SU-DHL-6 (cell line): ENCODE data around the gene FUT9.

Source experiments
- H2AFZ ChIP-seq: fragments of 200-600 bp; sonication (generic); 2 replicates; pipeline ENCODE4 v1.6.1; 2014; ENCODE audit warnings: low read depth, mild to moderate bottlenecking, moderate library complexity, mixed read lengths, antibody characterized with exemption, low read length; ENCODE audit not compliant: severe bottlenecking
- H3F3A ChIP-seq: fragments of 200-600 bp; shearing (Covaris generic); 2 replicates; pipeline ENCODE4 v1.6.0; 2016; ENCODE audit warnings: antibody characterized with exemption, mild to moderate bottlenecking; ENCODE audit not compliant: insufficient read depth
- H3K27ac ChIP-seq: fragments of 200-600 bp; sonication (generic); 2 replicates; pipeline ENCODE4 v1.5.1; 2016; ENCODE audit warnings: low read depth, mild to moderate bottlenecking, low read length, moderate library complexity, mixed read lengths
- H3K27me3 ChIP-seq: fragments of 200-600 bp; sonication (generic), shearing (Covaris generic); 2 replicates; pipeline ENCODE4 v1.6.0; 2014; ENCODE audit warnings: mild to moderate bottlenecking, low read length
- H3K36me3 ChIP-seq: fragments of 200-600 bp; sonication (generic); 2 replicates; pipeline ENCODE4 v1.6.1; 2014; ENCODE audit warnings: mild to moderate bottlenecking, low read length, mixed read lengths
- H3K4me2 ChIP-seq: fragments of 300-600, 200-600 bp; shearing (Covaris generic), sonication (generic); 2 replicates; pipeline ENCODE4 v1.6.0; 2014; ENCODE audit warnings: low read length, low read depth, mild to moderate bottlenecking; ENCODE audit not compliant: poor library complexity, severe bottlenecking
- H3K4me3 ChIP-seq: fragments of 200-600 bp; sonication (generic); 2 replicates; pipeline ENCODE4 v1.5.1; 2014; ENCODE audit warnings: antibody characterized with exemption, low read length, mild to moderate bottlenecking, mixed read lengths; ENCODE audit not compliant: insufficient read depth, poor library complexity, severe bottlenecking
- H3K79me2 ChIP-seq: fragments of 200-600 bp; sonication (generic); 2 replicates; pipeline ENCODE4 v1.6.1; 2014; ENCODE audit warnings: mild to moderate bottlenecking, low read length, moderate library complexity; ENCODE audit not compliant: insufficient read depth
- H3K9ac ChIP-seq: fragments of 200-600 bp; sonication (generic); 2 replicates; pipeline ENCODE4 v1.7.0; 2014; ENCODE audit warnings: mild to moderate bottlenecking, low read length
- H3K9me2 ChIP-seq: fragments of 200-600 bp; sonication (generic); replicated peaks from 2 replicates; pipeline ENCODE4 v1.6.1; 2014; ENCODE audit warnings: low read length; ENCODE audit not compliant: insufficient read depth
- H3K9me3 ChIP-seq: fragments of 200-600 bp; sonication (generic); 2 replicates; pipeline ENCODE4 v1.6.1; 2014; ENCODE audit warnings: low read length, mixed read lengths; ENCODE audit not compliant: insufficient read depth
- H4K20me1 ChIP-seq: fragments of 200-600 bp; sonication (generic); 2 replicates; pipeline ENCODE4 v1.6.1; 2014; ENCODE audit warnings: low read depth, mild to moderate bottlenecking, antibody characterized with exemption, low read length, moderate library complexity, mixed read lengths
- CTCF ChIP-seq: fragments of 200-600 bp; sonication (generic); IDR thresholded peaks from one replicate; pipeline ENCODE4 v1.5.1; 2017; ENCODE audit warnings: antibody characterized with exemption, mild to moderate bottlenecking, low read length, moderate library complexity; ENCODE audit not compliant: insufficient read depth, poor library complexity, severe bottlenecking
- EZH2phosphoT487 ChIP-seq: fragments of 200-600 bp; sonication (generic), shearing (Covaris generic); conservative IDR thresholded peaks from 2 replicates; pipeline ENCODE4 v1.6.1; 2018; ENCODE audit warnings: mild to moderate bottlenecking, antibody characterized with exemption, low read length, moderate library complexity, mixed read lengths

FUT9 gene

GRCh38 chr6:96196633-96197032 is 180.9 kb downstream of the FUT9 start:
- Histone ChIP-seq H2AFZ (no peak overlapping the region), H3K36me3 (no peaks in the 10 kb centered on the region), H3K79me2 (no peaks in the 10 kb centered on the region), H3K27ac (no peak overlapping the region), H3K4me2 (no peak overlapping the region), H3K9me3 (no peaks in the 10 kb centered on the region), H4K20me1 (no peaks in the 10 kb centered on the region), H3F3A (no peaks in the 10 kb centered on the region), H3K9me2 (no peaks in the 10 kb centered on the region), H3K4me3 (no peak overlapping the region), H3K9ac (no peak overlapping the region), H3K27me3 (no peaks in the 10 kb centered on the region)
- no peak for TF ChIP-seq EZH2phosphoT487
- no peak for TF ChIP-seq CTCF

GRCh38 chr6:96197241-96197640 is 181.5 kb downstream of the FUT9 start:
- TF ChIP-seq EZH2phosphoT487 (no peak), CTCF (no peak)
- no peak overlapping the region for H3K9ac ChIP-seq
- no peak overlapping the region for H3K4me3 ChIP-seq
- no peak overlapping the region for H2AFZ ChIP-seq
- no peaks in the 10 kb centered on the region for H3F3A ChIP-seq
- H3K36me3 ChIP-seq: no peaks in the 10 kb centered on the region
- no peaks in the 10 kb centered on the region for H3K9me2 ChIP-seq
- no peaks in the 10 kb centered on the region for H4K20me1 ChIP-seq
- H3K79me2 ChIP-seq: no peaks in the 10 kb centered on the region
- H3K27ac ChIP-seq: no peak overlapping the region
- no peak overlapping the region for H3K4me2 ChIP-seq
- H3K9me3 ChIP-seq: no peaks in the 10 kb centered on the region
- no peaks in the 10 kb centered on the region for H3K27me3 ChIP-seq

- H2AFZ ChIP-seq: no peak overlapping the region
- H3K4me2 ChIP-seq: no peak overlapping the region
- no peak overlapping the region for H3K27ac ChIP-seq
- H3K36me3 ChIP-seq: no peaks in the 10 kb centered on the region
- TF ChIP-seq CTCF (no peak), EZH2phosphoT487 (no peak)
- H4K20me1 ChIP-seq: no peaks in the 10 kb centered on the region
- no peaks in the 10 kb centered on the region for H3K79me2 ChIP-seq
- H3K9ac ChIP-seq: no peak overlapping the region
- H3K9me3 ChIP-seq: no peaks in the 10 kb centered on the region
- H3K4me3 ChIP-seq: no peak overlapping the region
- H3F3A ChIP-seq: no peaks in the 10 kb centered on the region
- 0 out of 2 replicates have a peak, but pooled peaks cover 4% of the 10 kb centered on the region for H3K9me2 ChIP-seq
- H3K27me3 ChIP-seq: no peaks in the 10 kb centered on the region
These were observed 186.8 kb downstream of the FUT9 start for GRCh38 chr6:96202571-96202970.
